ENCODE data around the gene BAZ2B.

The BAZ2B gene

DNA sequence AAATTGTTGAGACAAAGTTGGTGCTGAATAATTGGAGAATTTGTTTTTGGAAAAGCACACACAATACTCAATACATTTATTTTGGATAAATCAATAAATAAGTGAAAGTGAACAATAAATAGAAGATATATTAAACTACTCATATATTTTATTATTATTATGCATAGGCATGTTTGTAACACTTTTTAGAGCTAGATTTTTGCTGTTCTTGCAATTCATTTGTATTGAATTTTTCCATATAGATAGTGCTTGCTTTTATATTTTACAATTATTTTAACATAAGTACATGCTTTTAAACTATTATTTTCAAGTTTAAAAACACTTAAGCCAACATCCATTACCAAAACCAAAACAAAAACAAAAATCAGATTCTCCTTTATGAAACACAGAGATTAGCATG is 43.9 kb downstream of the BAZ2B start:
- no peak overlapping the region for H3K4me3 ChIP-seq (ENCODE audit: low read length)
- no peak for TF ChIP-seq ZNF274 (IDR thresholded peaks at IDR 0.05; ENCODE audit: low read depth, low read length)

- no peak overlapping the region for H3K4me3 ChIP-seq (ENCODE audit: low read length)
- TF ChIP-seq ZNF274 (IDR thresholded peaks at IDR 0.05; ENCODE audit: low read depth, low read length), result no peak
Observed at GRCh38 chr2:159571540-159572260, 44.6 kb downstream of the BAZ2B start.

GRCh38 chr2:159564081-159564480 is 52.3 kb downstream of the BAZ2B start:
- no peak overlapping the region for H3K4me3 ChIP-seq (ENCODE audit: low read length)
- TF ChIP-seq ZNF274 (IDR thresholded peaks at IDR 0.05; ENCODE audit: low read depth, low read length), result no peak

- TF ChIP-seq ZNF274 (IDR thresholded peaks at IDR 0.05; ENCODE audit: low read depth, low read length), result no peak
- no peak overlapping the region for H3K4me3 ChIP-seq (ENCODE audit: low read length)
Observed at GRCh38 chr2:159562248-159562647, 54.1 kb downstream of the BAZ2B start.

DNA sequence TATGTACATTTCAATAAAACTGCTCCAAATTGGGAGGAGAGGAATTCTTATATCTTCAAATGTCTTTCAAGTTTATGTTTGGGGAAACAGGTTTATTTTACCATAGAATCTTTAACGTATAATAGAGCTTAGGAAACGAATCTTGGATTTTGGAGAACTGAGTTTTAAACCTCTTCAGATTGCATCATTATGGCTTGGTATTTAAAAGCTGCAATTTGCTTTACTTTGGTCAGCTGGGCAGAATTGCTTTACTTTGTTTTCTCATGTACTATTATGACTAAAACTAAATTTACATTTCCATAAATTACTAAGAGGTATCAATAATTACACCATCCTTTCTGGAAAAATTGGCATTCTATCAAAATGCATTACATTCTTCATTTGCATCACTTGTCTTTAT is 54.6 kb downstream of the BAZ2B start:
- TF ChIP-seq ZNF274 (IDR thresholded peaks at IDR 0.05; ENCODE audit: low read depth, low read length), result no peak

DNA sequence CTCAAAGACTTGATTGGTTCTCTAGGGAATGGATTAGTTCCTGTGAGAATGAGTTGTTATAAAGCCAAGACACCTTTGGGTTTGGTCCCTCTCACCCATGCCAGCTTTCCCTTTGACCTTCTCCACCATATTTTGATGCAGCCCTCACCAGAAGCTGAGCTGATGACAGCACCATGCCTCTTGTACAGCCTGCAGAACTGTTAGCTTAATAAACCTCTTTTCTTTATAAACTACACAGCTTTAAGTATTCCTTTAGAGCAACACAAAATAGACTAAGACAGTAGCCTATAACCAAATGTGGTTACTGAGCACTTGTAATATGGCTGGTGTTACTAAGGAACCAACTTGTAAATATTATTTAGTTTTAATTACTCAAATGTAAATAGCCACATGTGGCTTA is 55.1 kb downstream of the BAZ2B start:
- no peak for TF ChIP-seq ZNF274 (IDR thresholded peaks at IDR 0.05; ENCODE audit: low read depth, low read length)

More for the DNA sequence above, 54.6 kb downstream of the BAZ2B start:
- no peak overlapping the region for H3K4me3 ChIP-seq (ENCODE audit: low read length)

DNA sequence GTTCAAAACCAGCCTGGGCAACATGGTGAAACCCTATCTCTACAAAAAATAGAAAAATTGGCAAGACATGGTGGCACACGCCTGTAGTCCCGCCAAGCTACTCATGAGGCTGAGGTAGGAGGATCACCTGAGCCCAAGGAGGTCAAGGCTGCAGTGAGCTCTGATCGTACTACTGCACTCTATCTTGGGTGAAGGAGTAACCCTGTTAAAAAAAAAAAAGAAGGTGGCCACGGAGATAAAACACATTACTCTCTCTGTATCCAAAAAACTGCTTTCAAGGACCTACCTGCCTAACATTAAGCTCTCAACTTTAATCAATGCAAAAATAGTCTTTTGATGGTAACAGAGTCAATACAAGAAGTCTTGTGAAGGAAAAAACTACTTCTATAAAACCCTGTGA is 57.3 kb downstream of the BAZ2B start:
- no peak for TF ChIP-seq ZNF274 (IDR thresholded peaks at IDR 0.05; ENCODE audit: low read depth, low read length)
- no peak overlapping the region for H3K4me3 ChIP-seq (ENCODE audit: low read length)

More for the DNA sequence above, 55.1 kb downstream of the BAZ2B start:
- H3K4me3 ChIP-seq (ENCODE audit: low read length), result no peak overlapping the region

DNA sequence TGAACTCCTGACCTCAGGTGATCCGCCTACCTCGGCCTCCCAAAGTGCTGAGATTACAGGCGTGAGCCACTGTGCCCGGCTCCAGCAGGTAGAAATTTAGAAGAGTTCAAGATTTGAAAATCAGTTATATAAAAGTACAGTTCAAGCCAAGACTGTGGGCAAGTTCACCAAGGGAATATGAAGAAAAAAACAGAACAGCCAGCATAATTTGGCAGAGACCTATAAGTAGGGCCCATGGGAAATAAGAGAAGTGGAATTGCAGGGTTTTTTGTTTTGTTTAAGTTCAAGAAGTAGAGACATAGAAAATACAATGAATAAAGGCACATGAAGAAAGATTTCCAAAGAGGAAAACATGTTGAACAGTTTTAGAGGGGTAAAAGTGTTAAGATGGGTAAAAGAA is 57.9 kb downstream of the BAZ2B start:
- no peak for TF ChIP-seq ZNF274 (IDR thresholded peaks at IDR 0.05; ENCODE audit: low read depth, low read length)
- no peak overlapping the region for H3K4me3 ChIP-seq (ENCODE audit: low read length)

DNA sequence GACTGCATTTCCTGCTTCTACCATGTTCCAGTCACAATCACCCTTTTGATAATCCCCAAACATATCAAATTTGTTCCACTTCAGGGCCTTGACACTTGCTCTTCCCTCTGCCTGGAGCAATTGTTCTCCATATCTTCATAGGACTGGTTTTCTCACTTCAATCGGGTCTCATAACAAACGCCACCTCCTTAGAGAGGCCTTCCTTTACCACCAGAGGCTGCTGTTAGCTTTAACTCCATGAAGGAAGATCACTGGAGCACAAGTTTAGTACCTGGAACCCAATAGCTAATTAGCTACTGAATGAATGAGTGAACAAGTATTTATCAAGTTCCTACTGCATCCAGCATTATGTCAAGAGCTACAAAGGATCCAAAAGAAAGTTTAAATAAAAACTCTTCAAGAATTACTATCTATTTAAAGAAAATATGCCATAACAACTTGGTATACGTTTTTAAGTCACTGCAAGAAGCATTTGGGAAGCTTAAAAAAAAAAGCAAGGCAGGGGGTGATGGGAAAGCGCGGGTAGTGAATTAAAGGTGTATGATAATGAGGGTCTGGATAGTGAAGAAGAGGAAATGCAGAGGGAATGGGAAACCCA is 58.8 kb downstream of the BAZ2B start:
- TF ChIP-seq ZNF274 (IDR thresholded peaks at IDR 0.05; ENCODE audit: low read depth, low read length), result no peak
- H3K4me3 ChIP-seq (ENCODE audit: low read length), result no peak overlapping the region

DNA sequence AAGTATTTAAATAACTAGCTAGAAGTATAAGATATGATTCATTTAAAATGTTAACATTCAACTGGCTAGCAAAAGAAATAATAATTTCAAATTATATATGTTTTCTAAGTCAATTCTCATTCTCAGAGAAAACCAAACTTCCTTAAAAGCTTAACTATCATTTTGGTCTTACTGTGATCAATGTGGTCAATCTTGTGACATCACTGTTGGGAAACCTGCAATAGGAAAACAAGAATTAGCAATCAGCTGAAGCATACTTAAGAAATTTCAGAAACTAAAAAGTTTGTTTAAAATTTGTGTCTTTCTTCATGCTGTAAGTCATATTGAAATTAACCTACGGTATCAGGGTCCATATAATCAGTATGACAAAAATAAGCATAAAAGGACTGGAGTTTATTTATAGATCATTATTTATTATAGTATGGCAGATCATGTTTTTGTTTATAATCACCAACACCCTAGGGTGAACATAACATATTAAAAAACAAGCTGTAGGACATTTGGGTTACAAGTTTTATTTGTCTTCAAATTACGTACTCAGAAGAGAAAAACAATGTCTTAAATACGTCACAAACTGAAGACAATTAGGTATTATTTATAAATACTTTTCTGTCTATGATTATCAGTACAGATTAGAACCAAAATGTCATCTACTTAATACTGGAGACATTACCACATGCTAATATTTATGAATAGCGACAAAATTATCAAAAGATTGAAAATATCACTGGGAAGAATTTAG is 60.5 kb downstream of the BAZ2B start:
- H3K4me3 ChIP-seq (ENCODE audit: low read length), result no peak overlapping the region
- TF ChIP-seq ZNF274 (IDR thresholded peaks at IDR 0.05; ENCODE audit: low read depth, low read length), result no peak

GRCh38 chr2:159553727-159554126 is 62.6 kb downstream of the BAZ2B start:
- no peak overlapping the region for H3K4me3 ChIP-seq (ENCODE audit: low read length)
- TF ChIP-seq ZNF274 (IDR thresholded peaks at IDR 0.05; ENCODE audit: low read depth, low read length), result no peak

DNA sequence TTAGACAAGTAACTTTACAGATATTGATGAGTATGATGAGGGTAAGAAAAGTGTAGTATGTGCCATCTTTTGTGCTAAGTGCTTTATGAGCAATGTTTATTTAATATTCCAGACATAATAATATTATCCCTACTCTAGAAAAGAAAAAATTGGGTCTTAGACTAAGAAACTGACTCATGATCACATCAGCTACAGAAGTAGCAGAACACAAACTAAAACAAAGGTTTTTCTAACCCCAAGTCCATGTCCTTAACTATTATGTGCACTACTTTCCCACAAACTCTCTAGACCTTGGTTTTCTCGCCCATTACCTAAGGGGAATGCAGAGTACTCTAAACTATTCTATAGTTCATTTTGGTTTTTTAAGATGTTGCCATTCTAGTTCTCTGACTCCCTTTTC is 64.5 kb downstream of the BAZ2B start:
- no peak overlapping the region for H3K4me3 ChIP-seq (ENCODE audit: low read length)

DNA sequence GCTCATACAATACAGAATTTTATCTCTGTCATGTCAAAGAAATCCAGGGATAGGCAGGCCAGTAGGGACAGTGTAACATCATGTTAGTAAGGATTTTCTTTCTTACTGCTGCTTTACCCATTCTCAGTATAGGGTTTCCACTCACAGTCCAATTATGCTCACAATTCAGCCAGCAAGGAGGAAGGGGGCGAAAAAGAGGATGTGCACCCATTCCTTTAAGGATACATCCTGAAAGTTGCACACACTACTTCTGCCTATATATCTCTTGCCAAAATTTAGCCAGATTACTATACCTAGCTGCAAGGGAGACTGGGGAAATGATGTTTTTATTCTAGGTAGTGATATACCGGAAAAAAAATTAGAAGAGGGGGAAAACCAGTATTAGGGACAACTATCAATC is 66.1 kb downstream of the BAZ2B start:
- TF ChIP-seq ZNF274 (IDR thresholded peaks at IDR 0.05; ENCODE audit: low read depth, low read length), result no peak

More for the DNA sequence above, 64.5 kb downstream of the BAZ2B start:
- no peak for TF ChIP-seq ZNF274 (IDR thresholded peaks at IDR 0.05; ENCODE audit: low read depth, low read length)

DNA sequence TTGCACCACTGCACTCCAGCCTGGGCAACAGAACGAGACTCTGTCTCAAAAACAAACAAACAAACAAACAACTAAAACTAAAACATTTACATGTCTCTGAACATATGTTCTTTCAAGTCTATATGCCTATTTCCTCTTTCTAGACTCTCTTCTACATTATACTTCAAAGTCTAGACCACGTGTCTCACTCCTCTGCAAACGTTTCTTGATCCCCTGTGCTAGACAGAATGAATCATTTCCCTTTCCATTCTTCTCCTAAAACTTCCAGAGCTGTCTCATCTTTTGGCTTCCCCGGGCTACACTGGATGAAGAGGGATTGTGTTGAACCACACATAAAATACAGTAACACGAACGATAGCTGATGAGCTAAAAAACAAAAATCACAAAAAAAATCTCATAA is 67.1 kb downstream of the BAZ2B start:
- no peak overlapping the region for H3K4me3 ChIP-seq (ENCODE audit: low read length)
- no peak for TF ChIP-seq ZNF274 (IDR thresholded peaks at IDR 0.05; ENCODE audit: low read depth, low read length)

More for the DNA sequence above, 66.1 kb downstream of the BAZ2B start:
- no peak overlapping the region for H3K4me3 ChIP-seq (ENCODE audit: low read length)

All from GM08714 (cell line).